Activated T-helper 17 cell treated with anti-CD3 and anti-CD28 coated beads, Interleukin-2, amount 50 U/mL, for 72 hours (primary cell): ENCODE measurements around the gene SOCS2. TPM values are rescaled to one million over a fixed set of nuclear protein-coding genes. Genes with fewer than 3 reads are reported as not detected.
"Not testable (repeated sequence)": the region's sequence is repeated elsewhere in the genome, so short reads cannot be mapped to it uniquely, and the experiment has no call there.

Source experiments
- ATAC-seq: fragments of 150-1000 bp; cut with Tn5 transposase; replicated peaks from 2 replicates; pipeline ENCODE4 v1.10.0; 2021; ENCODE audit warnings: mild to moderate bottlenecking, moderate library complexity
- H3K27ac Mint-ChIP-seq: one replicate; pipeline ENCODE4 v1.8.0; 2022; ENCODE audit warnings: mixed read lengths
- H3K27me3 Mint-ChIP-seq: one replicate; pipeline ENCODE4 v1.8.0; 2022; ENCODE audit warnings: mixed read lengths
- H3K36me3 Mint-ChIP-seq: one replicate; pipeline ENCODE4 v1.8.0; 2022; ENCODE audit warnings: low read depth, mild to moderate bottlenecking, mixed read lengths
- H3K4me1 Mint-ChIP-seq: one replicate; pipeline ENCODE4 v1.8.0; 2022; ENCODE audit warnings: mixed read lengths
- H3K4me3 Mint-ChIP-seq: one replicate; pipeline ENCODE4 v1.8.0; 2022; ENCODE audit warnings: mild to moderate bottlenecking, mixed read lengths
- H3K9me3 Mint-ChIP-seq: one replicate; pipeline ENCODE4 v1.8.0; 2022; ENCODE audit warnings: mixed read lengths
- total RNA-seq, 2 donors: library from RNA; stranded (reverse); gene quantifications; one replicate each; pipeline ENCODE4 v1.2.3, GENCODE V29; 2022

Gene SOCS2
- total RNA-seq, 2 donors from 2014 or later: 29.4 to 36.6 TPM

DNA sequence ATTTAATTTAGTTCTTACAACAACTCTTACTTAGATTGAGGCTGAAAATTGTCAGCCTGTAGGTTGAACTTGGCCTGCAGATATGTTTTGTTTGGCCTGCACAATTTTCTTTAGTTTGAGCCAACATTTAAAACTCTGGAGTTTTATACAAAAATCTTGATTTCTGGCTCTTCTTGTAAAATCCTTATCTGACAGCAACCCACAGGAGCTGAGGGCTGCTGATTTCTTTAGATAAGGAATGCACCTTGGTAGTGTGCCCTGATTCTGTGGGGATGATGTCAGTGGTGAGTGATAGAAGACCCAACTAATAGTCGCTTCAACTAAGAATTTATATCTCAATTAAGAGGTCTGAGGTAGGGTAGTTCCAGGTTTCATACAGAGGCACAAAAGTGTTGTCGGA is 49.5 kb downstream of the SOCS2 start:
- H3K27ac Mint-ChIP-seq: no peak overlapping the region
- peaks cover 5% of the 10 kb centered on the region for H3K9me3 Mint-ChIP-seq
- no peaks in the 10 kb centered on the region for H3K36me3 Mint-ChIP-seq
- peaks cover 6% of the 10 kb centered on the region for H3K4me1 Mint-ChIP-seq
- H3K4me3 Mint-ChIP-seq: no peak overlapping the region
- no peaks in the 10 kb centered on the region for H3K27me3 Mint-ChIP-seq
- no peak for ATAC-seq

DNA sequence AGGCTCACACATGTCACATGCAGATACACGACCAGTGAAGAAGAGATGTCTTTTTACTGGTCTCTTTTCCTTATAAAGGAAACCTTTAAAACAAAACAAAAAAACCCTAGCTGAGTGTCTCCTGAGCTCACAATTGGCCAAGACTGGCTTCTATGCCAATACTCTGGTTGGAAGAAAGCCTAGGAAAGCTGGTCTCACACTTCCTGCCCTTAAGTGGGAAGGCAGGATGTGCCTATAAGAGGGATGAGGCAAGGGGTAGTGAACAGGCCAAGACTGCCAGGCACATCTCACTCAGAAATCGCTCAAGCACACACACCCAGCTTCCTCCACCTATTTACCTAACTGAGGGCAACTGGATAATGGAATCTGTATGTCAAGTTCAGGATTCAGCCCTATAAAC is 50.0 kb downstream of the SOCS2 start:
- H3K27me3 Mint-ChIP-seq: no peaks in the 10 kb centered on the region
- H3K9me3 Mint-ChIP-seq: peaks cover 5% of the 10 kb centered on the region
- no peak overlapping the region for H3K4me3 Mint-ChIP-seq
- peaks cover 6% of the 10 kb centered on the region for H3K4me1 Mint-ChIP-seq
- no peak for ATAC-seq
- no peak overlapping the region for H3K27ac Mint-ChIP-seq
- no peaks in the 10 kb centered on the region for H3K36me3 Mint-ChIP-seq

- peaks cover 6% of the 10 kb centered on the region for H3K4me1 Mint-ChIP-seq
- no peaks in the 10 kb centered on the region for H3K27me3 Mint-ChIP-seq
- H3K27ac Mint-ChIP-seq: peak overlapping the region; percentile 1
- H3K4me3 Mint-ChIP-seq: no peak overlapping the region
- ATAC-seq: peak; percentile 95
- no peaks in the 10 kb centered on the region for H3K9me3 Mint-ChIP-seq
- no peaks in the 10 kb centered on the region for H3K36me3 Mint-ChIP-seq
These were observed 52.3 kb downstream of the SOCS2 start for GRCh38 chr12:93624595-93625294.

DNA sequence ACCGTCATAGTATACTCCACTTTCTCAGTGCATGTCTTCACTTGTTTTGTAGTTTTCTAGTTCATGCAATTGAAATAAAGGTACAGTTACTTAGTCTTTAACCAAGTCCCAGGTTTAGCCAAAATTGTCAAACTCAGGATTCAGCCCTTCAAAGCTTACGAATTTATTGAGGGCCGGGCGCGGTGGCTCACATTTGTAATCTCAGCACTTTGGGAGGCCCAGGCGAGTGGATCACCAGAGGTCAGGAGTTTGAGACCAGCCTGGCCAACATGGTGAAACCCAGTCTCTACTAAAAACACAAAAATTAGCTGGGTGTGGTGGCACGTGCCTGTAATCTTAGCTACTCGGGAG is 52.8 kb downstream of the SOCS2 start:
- not testable (repeated sequence) for H3K4me3 Mint-ChIP-seq, H3K9me3 Mint-ChIP-seq, H3K36me3 Mint-ChIP-seq, H3K4me1 Mint-ChIP-seq, H3K27me3 Mint-ChIP-seq, ATAC-seq
- peak overlapping the region; percentile 1 for H3K27ac Mint-ChIP-seq

- Mint-ChIP-seq H3K9me3 (no peaks in the 10 kb centered on the region), H3K36me3 (no peaks in the 10 kb centered on the region), H3K27ac (no peak overlapping the region), H3K4me3 (no peak overlapping the region), H3K27me3 (no peaks in the 10 kb centered on the region), H3K4me1 (peaks cover 6% of the 10 kb centered on the region)
- ATAC-seq: no peak
These were observed 53.7 kb downstream of the SOCS2 start for GRCh38 chr12:93626160-93626559.

Other genes with a start within 250 kb of the SOCS2 start
- gene NUDT4, start 194.8 kb upstream of the SOCS2 start, total RNA-seq: 10 to 100 TPM; 41.2 to 51.6 TPM
- gene UBE2N, start 130.7 kb upstream of the SOCS2 start, total RNA-seq: 100 to 1,000 TPM; 128 to 252 TPM
- 10 to 100 TPM; 42.2 to 70.0 TPM for gene MRPL42, start 105.2 kb upstream of the SOCS2 start, total RNA-seq
- 10 to 100 TPM; 21.4 to 23.0 TPM for gene CRADD, start 104.7 kb downstream of the SOCS2 start, total RNA-seq